Upper lobe of left lung (tissue), 4 donors: ENCODE data around the gene DOCK10.

Experiments
- EP300 ChIP-seq, 4 donors: sonication (generic); formaldehyde crosslinking; IDR thresholded peaks; one replicate each; pipeline ENCODE4 v1.5.1; 2017; ENCODE audit warnings: antibody characterized with exemption in 4 of 4, control low read depth in 2 of 4
- POLR2A ChIP-seq, 4 donors: fragments of 450-650 bp; IDR thresholded peaks; one replicate each; pipeline ENCODE4 v1.5.1; 2016 to 2017; ENCODE audit warnings: antibody characterized with exemption in 4 of 4, mild to moderate bottlenecking in 2 of 4
- POLR2AphosphoS5 ChIP-seq, 2 donors: sonication (generic); formaldehyde crosslinking; IDR thresholded peaks; one replicate each; pipeline ENCODE4 v1.5.1; 2017; ENCODE audit warnings: antibody characterized with exemption in 2 of 2
- TF ChIP-seq, protein P1 (sequence below), 6 experiments: fragments of 450-650 bp in 4 of 6; fragments of 200-600 bp in 2 of 6; sonication (generic) in 2 of 6; IDR thresholded peaks; one replicate each; pipeline ENCODE4 v1.5.1; 2016 to 2019; ENCODE audit warnings: antibody characterized with exemption in 6 of 6

DNA sequence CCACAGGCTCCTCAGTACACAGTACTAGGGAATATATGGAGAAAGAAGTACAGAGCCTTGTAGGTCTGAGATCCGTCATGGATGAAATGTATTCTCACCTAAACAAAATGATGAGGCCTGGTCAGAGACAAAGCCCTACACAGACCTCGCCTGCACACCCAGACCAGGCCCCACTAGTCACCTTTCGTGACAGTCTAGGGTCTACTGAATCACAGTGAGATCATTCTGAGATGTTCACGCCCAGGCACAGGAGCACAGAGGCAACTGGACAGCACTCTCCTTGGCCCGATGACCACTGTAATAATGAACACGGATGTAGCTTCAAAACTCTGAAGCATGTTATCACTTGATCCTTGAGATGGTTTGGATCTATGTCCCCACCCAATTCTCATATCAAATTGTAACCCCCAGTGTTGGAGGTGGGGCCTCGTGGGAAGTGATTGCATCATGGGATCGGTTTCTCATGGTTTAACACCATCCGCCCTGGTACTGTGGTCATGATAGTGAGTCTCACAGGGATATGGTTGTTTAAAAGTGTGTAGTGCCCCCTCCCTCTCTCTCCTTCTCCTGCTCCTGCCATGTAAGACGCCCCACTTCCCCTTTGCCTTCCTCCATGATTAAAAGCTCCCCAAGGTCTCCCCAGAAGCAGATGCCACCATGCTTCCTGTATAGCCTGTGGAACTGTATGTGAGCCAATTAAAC lies 15.1 kb downstream of the DOCK10 start:
- TF ChIP-seq, protein P1, sequence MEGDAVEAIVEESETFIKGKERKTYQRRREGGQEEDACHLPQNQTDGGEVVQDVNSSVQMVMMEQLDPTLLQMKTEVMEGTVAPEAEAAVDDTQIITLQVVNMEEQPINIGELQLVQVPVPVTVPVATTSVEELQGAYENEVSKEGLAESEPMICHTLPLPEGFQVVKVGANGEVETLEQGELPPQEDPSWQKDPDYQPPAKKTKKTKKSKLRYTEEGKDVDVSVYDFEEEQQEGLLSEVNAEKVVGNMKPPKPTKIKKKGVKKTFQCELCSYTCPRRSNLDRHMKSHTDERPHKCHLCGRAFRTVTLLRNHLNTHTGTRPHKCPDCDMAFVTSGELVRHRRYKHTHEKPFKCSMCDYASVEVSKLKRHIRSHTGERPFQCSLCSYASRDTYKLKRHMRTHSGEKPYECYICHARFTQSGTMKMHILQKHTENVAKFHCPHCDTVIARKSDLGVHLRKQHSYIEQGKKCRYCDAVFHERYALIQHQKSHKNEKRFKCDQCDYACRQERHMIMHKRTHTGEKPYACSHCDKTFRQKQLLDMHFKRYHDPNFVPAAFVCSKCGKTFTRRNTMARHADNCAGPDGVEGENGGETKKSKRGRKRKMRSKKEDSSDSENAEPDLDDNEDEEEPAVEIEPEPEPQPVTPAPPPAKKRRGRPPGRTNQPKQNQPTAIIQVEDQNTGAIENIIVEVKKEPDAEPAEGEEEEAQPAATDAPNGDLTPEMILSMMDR (IDR thresholded peaks at IDR 0.05), result no peak
- no peak for TF ChIP-seq POLR2AphosphoS5 (IDR thresholded peaks at IDR 0.05)
- TF ChIP-seq POLR2A (IDR thresholded peaks at IDR 0.05), result no peak
- no peak for TF ChIP-seq EP300 (IDR thresholded peaks at IDR 0.05)
